GM23338 (cell line): ENCODE data around the gene MCCC1. TPM values are rescaled to one million over a fixed set of nuclear protein-coding genes. Genes with fewer than 3 reads are reported as not detected.

Experiments
- ATAC-seq: fragments of 200-7000 bp; cut with Tn5 transposase; 3 replicates; pipeline ENCODE4 v1.9.1; 2020
- DNase-seq: peaks from one replicate; pipeline ENCODE4 v3.0.0-alpha.2; 2015; ENCODE audit warnings: low spot score
- H2AFZ ChIP-seq: fragments of 200-600 bp; sonication (generic); 2 replicates; pipeline ENCODE4 v1.8.0; 2016; ENCODE audit warnings: antibody characterized with exemption, mild to moderate bottlenecking, moderate library complexity
- H3F3A ChIP-seq: fragments of 200-600 bp; sonication (generic); replicated peaks from 2 replicates; pipeline ENCODE4 v1.8.0; 2017; ENCODE audit warnings: antibody characterized with exemption, mixed run types, low read depth
- H3K27ac ChIP-seq: fragments of 200-600 bp; sonication (generic); 2 replicates; pipeline ENCODE4 v1.6.1; 2016; ENCODE audit warnings: low read depth
- H3K27me3 ChIP-seq: fragments of 200-600 bp; sonication (generic); 2 replicates; pipeline ENCODE4 v1.8.0; 2016; ENCODE audit warnings: mild to moderate bottlenecking, mixed run types, moderate library complexity; ENCODE audit not compliant: insufficient read depth
- H3K36me3 ChIP-seq: fragments of 200-600 bp; sonication (generic); 2 replicates; pipeline ENCODE4 v1.8.0; 2016; ENCODE audit warnings: mild to moderate bottlenecking; ENCODE audit not compliant: insufficient read depth
- H3K4me1 ChIP-seq: fragments of 200-600 bp; sonication (generic); 2 replicates; pipeline ENCODE4 v1.8.0; 2016; ENCODE audit warnings: mild to moderate bottlenecking, moderate library complexity; ENCODE audit not compliant: insufficient read depth
- H3K4me2 ChIP-seq: fragments of 200-600 bp; sonication (generic); 2 replicates; pipeline ENCODE4 v1.7.1; 2017; ENCODE audit warnings: mixed run types
- H3K4me3 ChIP-seq: fragments of 200-600 bp; sonication (generic); 2 replicates; pipeline ENCODE4 v1.6.1; 2016; ENCODE audit warnings: mixed run types
- H3K79me2 ChIP-seq: fragments of 200-600 bp; sonication (generic); replicated peaks from 2 replicates; pipeline ENCODE4 v1.8.0; 2017; ENCODE audit warnings: mild to moderate bottlenecking; ENCODE audit not compliant: insufficient read depth
- H3K9me2 ChIP-seq: fragments of 200-600 bp; sonication (generic); 2 replicates; pipeline ENCODE4 v1.8.0; 2017; ENCODE audit not compliant: insufficient read depth
- H4K20me1 ChIP-seq: fragments of 200-600 bp; sonication (generic); replicated peaks from 2 replicates; pipeline ENCODE4 v1.8.0; 2017; ENCODE audit warnings: mild to moderate bottlenecking; ENCODE audit not compliant: insufficient read depth
- H3K27ac Mint-ChIP-seq: 2 replicates; pipeline ENCODE4 v1.8.0; 2020; ENCODE audit warnings: inconsistent platforms, mild to moderate bottlenecking, moderate library complexity, mixed read lengths
- H3K27me3 Mint-ChIP-seq: 3 replicates; pipeline ENCODE4 v1.8.0; 2022; ENCODE audit warnings: low read depth, mild to moderate bottlenecking, moderate library complexity, mixed read lengths, inconsistent platforms; ENCODE audit not compliant: insufficient read depth, poor library complexity
- H3K36me3 Mint-ChIP-seq: 3 replicates; pipeline ENCODE4 v1.8.0; 2021; ENCODE audit warnings: low read depth, mild to moderate bottlenecking, inconsistent platforms, moderate library complexity, mixed read lengths
- H3K4me1 Mint-ChIP-seq: 3 replicates; pipeline ENCODE4 v1.8.0; 2020; ENCODE audit warnings: mild to moderate bottlenecking, inconsistent platforms, mixed read lengths
- H3K4me3 Mint-ChIP-seq: 3 replicates; pipeline ENCODE4 v1.8.0; 2021; ENCODE audit warnings: moderate library complexity, mild to moderate bottlenecking, inconsistent platforms, mixed read lengths
- H3K9me3 Mint-ChIP-seq: 3 replicates; pipeline ENCODE4 v1.8.0; 2020; ENCODE audit warnings: moderate library complexity, mild to moderate bottlenecking, inconsistent platforms, mixed read lengths
- CREB1 ChIP-seq: fragments of 250-450 bp; sonication (Bioruptor Pico); IDR thresholded peaks from 2 replicates; pipeline ENCODE4 v1.5.0; 2020; ENCODE audit warnings: low read depth, mild to moderate bottlenecking, moderate library complexity
- CTCF ChIP-seq, 2 experiments: fragments of 200-600 bp in 1 of 2; sonication (generic) in 1 of 2; conservative IDR thresholded peaks; 2 replicates each; pipeline versions ENCODE4 v1.5.1 to v1.6.1; 2016 to 2017; ENCODE audit warnings: antibody characterized with exemption in 2 of 2, low read depth in 2 of 2, mild to moderate bottlenecking in 2 of 2, moderate library complexity in 1 of 2
- EZH2 ChIP-seq: fragments of 200-600 bp; sonication (generic); IDR thresholded peaks from one replicate; pipeline ENCODE4 v1.8.0; 2017; ENCODE audit warnings: antibody characterized with exemption, mild to moderate bottlenecking, low read depth; ENCODE audit not compliant: unreplicated experiment
- EZH2phosphoT487 ChIP-seq: fragments of 200-600 bp; sonication (generic); IDR thresholded peaks from one replicate; pipeline ENCODE4 v1.8.1; 2018; ENCODE audit warnings: antibody characterized with exemption; ENCODE audit not compliant: unreplicated experiment
- JUNB ChIP-seq: IDR thresholded peaks from one replicate; pipeline ENCODE4 v1.6.1; 2016; ENCODE audit warnings: antibody characterized with exemption; ENCODE audit not compliant: unreplicated experiment
- NANOG ChIP-seq: IDR thresholded peaks from 2 replicates; pipeline ENCODE4 v1.6.1; 2016; ENCODE audit warnings: antibody characterized with exemption, borderline replicate concordance
- POLR2AphosphoS5 ChIP-seq: IDR thresholded peaks from 2 replicates; pipeline ENCODE4 v1.6.1; 2016; ENCODE audit warnings: antibody characterized with exemption, low read depth
- STAT1 ChIP-seq: IDR thresholded peaks from one replicate; pipeline ENCODE4 v1.6.1; 2016; ENCODE audit warnings: antibody characterized with exemption; ENCODE audit not compliant: unreplicated experiment
- ZNF114 ChIP-seq: fragments of 250-450 bp; sonication (Bioruptor Pico); IDR thresholded peaks from 2 replicates; pipeline ENCODE4 v1.5.0; 2020; ENCODE audit warnings: mild to moderate bottlenecking, moderate library complexity
- ZNF331 ChIP-seq: fragments of 250-450 bp; sonication (Bioruptor Pico); IDR thresholded peaks from 2 replicates; pipeline ENCODE4 v1.5.0; 2020; ENCODE audit warnings: low read depth, mild to moderate bottlenecking, moderate library complexity
- polyA plus RNA-seq: library from polyadenylated mRNA; unstranded; fragments of >200 nt; fragmentation: Nextera tagmentation; extraction: Ambion mirVana; gene quantifications from 2 replicates; pipeline ENCODE4 v1.2.1, GENCODE V29; 2016
- total RNA-seq: library from RNA; depleted of rRNA; stranded (reverse); fragments of >200 nt; shearing (Covaris generic); gene quantifications from 2 replicates; pipeline ENCODE4 v1.2.3, GENCODE V29; 2014
- TF ChIP-seq, protein P1 (sequence below): IDR thresholded peaks from one replicate; pipeline ENCODE4 v1.6.1; 2018; ENCODE audit warnings: antibody characterized with exemption; ENCODE audit not compliant: unreplicated experiment
- TF ChIP-seq, protein P2 (sequence below): fragments of 250-450 bp; sonication (Bioruptor Pico); IDR thresholded peaks from 2 replicates; pipeline ENCODE4 v1.5.0; 2020; ENCODE audit warnings: mild to moderate bottlenecking, moderate library complexity
- TF ChIP-seq, protein P3 (sequence below): IDR thresholded peaks from 2 replicates; pipeline ENCODE4 v1.6.1; 2016; ENCODE audit warnings: antibody characterized with exemption

Gene MCCC1
- total and polyA plus RNA-seq, 2 experiments from 2014 or later: 20.2 to 24.2 TPM

DNA sequence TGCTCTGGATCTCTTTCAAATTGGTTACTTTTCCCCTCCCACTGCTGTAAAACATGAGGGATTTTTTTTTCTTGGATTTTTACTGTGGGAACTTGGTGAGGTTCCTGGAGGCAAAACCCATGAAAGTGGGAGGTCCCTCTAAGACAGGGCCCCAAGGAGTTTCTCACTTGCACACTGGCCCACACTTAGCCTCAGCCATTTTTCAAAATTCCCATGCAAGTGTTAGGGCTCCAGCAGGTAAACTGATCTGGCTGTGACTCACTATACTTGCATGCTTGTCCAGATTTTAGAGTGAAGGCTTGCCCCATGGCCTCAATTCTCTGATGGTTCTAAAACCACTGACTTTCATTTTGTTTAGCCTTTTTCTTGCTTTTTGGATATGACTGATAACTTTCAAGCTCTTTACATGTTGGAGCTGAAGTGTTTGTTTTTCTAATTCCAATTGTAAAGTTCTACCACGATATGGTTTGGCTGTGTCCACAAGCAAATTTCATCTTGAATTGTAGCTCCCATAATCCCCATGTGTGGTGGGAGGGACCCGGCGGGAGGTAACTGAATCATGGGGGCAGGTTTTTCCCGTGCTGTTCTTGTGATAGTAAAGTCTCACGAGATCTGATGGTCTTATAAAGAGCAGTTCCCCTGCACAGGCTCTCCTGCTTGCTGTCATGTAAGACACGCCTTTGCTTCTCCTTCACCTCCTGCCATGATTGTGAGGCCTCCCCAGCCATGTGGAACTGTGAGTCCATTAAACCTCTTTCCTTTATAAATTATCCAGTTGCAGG lies 37.7 kb downstream of the MCCC1 start:
- Histone ChIP-seq H3K4me2 (no peak overlapping the region), H3K4me3 (no peak overlapping the region), H3K27me3 (no peaks in the 10 kb centered on the region), H3K27ac (no peak overlapping the region), H3K79me2 (no peaks in the 10 kb centered on the region), H2AFZ (no peak overlapping the region), H3F3A (no peaks in the 10 kb centered on the region), H4K20me1 (no peaks in the 10 kb centered on the region), H3K9me2 (no peaks in the 10 kb centered on the region), H3K4me1 (no peaks in the 10 kb centered on the region), H3K36me3 (peaks cover 7% of the 10 kb centered on the region; the same call in 1 of the 2 replicates)
- H3K27me3 Mint-ChIP-seq: no peaks in the 10 kb centered on the region
- H3K27ac Mint-ChIP-seq: no peak overlapping the region
- TF ChIP-seq, protein P1, sequence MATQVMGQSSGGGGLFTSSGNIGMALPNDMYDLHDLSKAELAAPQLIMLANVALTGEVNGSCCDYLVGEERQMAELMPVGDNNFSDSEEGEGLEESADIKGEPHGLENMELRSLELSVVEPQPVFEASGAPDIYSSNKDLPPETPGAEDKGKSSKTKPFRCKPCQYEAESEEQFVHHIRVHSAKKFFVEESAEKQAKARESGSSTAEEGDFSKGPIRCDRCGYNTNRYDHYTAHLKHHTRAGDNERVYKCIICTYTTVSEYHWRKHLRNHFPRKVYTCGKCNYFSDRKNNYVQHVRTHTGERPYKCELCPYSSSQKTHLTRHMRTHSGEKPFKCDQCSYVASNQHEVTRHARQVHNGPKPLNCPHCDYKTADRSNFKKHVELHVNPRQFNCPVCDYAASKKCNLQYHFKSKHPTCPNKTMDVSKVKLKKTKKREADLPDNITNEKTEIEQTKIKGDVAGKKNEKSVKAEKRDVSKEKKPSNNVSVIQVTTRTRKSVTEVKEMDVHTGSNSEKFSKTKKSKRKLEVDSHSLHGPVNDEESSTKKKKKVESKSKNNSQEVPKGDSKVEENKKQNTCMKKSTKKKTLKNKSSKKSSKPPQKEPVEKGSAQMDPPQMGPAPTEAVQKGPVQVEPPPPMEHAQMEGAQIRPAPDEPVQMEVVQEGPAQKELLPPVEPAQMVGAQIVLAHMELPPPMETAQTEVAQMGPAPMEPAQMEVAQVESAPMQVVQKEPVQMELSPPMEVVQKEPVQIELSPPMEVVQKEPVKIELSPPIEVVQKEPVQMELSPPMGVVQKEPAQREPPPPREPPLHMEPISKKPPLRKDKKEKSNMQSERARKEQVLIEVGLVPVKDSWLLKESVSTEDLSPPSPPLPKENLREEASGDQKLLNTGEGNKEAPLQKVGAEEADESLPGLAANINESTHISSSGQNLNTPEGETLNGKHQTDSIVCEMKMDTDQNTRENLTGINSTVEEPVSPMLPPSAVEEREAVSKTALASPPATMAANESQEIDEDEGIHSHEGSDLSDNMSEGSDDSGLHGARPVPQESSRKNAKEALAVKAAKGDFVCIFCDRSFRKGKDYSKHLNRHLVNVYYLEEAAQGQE: no peak
- no peak for TF ChIP-seq JUNB
- TF ChIP-seq, protein P2, sequence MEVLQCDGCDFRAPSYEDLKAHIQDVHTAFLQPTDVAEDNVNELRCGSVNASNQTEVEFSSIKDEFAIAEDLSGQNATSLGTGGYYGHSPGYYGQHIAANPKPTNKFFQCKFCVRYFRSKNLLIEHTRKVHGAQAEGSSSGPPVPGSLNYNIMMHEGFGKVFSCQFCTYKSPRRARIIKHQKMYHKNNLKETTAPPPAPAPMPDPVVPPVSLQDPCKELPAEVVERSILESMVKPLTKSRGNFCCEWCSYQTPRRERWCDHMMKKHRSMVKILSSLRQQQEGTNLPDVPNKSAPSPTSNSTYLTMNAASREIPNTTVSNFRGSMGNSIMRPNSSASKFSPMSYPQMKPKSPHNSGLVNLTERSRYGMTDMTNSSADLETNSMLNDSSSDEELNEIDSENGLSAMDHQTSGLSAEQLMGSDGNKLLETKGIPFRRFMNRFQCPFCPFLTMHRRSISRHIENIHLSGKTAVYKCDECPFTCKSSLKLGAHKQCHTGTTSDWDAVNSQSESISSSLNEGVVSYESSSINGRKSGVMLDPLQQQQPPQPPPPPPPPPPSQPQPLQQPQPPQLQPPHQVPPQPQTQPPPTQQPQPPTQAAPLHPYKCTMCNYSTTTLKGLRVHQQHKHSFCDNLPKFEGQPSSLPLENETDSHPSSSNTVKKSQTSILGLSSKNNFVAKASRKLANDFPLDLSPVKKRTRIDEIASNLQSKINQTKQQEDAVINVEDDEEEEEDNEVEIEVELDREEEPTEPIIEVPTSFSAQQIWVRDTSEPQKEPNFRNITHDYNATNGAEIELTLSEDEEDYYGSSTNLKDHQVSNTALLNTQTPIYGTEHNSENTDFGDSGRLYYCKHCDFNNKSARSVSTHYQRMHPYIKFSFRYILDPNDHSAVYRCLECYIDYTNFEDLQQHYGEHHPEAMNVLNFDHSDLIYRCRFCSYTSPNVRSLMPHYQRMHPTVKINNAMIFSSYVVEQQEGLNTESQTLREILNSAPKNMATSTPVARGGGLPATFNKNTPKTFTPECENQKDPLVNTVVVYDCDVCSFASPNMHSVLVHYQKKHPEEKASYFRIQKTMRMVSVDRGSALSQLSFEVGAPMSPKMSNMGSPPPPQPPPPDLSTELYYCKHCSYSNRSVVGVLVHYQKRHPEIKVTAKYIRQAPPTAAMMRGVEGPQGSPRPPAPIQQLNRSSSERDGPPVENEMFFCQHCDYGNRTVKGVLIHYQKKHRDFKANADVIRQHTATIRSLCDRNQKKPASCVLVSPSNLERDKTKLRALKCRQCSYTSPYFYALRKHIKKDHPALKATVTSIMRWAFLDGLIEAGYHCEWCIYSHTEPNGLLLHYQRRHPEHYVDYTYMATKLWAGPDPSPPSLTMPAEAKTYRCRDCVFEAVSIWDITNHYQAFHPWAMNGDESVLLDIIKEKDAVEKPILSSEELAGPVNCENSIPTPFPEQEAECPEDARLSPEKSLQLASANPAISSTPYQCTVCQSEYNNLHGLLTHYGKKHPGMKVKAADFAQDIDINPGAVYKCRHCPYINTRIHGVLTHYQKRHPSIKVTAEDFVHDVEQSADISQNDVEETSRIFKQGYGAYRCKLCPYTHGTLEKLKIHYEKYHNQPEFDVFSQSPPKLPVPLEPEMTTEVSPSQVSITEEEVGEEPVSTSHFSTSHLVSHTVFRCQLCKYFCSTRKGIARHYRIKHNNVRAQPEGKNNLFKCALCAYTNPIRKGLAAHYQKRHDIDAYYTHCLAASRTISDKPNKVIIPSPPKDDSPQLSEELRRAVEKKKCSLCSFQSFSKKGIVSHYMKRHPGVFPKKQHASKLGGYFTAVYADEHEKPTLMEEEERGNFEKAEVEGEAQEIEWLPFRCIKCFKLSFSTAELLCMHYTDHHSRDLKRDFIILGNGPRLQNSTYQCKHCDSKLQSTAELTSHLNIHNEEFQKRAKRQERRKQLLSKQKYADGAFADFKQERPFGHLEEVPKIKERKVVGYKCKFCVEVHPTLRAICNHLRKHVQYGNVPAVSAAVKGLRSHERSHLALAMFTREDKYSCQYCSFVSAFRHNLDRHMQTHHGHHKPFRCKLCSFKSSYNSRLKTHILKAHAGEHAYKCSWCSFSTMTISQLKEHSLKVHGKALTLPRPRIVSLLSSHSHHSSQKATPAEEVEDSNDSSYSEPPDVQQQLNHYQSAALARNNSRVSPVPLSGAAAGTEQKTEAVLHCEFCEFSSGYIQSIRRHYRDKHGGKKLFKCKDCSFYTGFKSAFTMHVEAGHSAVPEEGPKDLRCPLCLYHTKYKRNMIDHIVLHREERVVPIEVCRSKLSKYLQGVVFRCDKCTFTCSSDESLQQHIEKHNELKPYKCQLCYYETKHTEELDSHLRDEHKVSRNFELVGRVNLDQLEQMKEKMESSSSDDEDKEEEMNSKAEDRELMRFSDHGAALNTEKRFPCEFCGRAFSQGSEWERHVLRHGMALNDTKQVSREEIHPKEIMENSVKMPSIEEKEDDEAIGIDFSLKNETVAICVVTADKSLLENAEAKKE: no peak
- no peak for TF ChIP-seq POLR2AphosphoS5
- TF ChIP-seq CREB1 (CRISPR knock-in tag): no peak
- TF ChIP-seq CTCF (conservative IDR thresholded peaks at IDR 0.05; ENCODE audit: low read depth in 2 of 2): no peak
- no peak for TF ChIP-seq ZNF331 (CRISPR knock-in tag)
- TF ChIP-seq EZH2: no peak
- TF ChIP-seq, protein P3, sequence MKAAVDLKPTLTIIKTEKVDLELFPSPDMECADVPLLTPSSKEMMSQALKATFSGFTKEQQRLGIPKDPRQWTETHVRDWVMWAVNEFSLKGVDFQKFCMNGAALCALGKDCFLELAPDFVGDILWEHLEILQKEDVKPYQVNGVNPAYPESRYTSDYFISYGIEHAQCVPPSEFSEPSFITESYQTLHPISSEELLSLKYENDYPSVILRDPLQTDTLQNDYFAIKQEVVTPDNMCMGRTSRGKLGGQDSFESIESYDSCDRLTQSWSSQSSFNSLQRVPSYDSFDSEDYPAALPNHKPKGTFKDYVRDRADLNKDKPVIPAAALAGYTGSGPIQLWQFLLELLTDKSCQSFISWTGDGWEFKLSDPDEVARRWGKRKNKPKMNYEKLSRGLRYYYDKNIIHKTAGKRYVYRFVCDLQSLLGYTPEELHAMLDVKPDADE: no peak
- no peak for TF ChIP-seq ZNF114 (CRISPR knock-in tag)
- TF ChIP-seq STAT1: no peak
- TF ChIP-seq EZH2phosphoT487: no peak
- no peak for TF ChIP-seq NANOG
- H3K36me3 Mint-ChIP-seq: peaks cover 19% of the 10 kb centered on the region; the same call in 2 of the 3 replicates
- H3K4me3 Mint-ChIP-seq: no peak overlapping the region
- H3K9me3 Mint-ChIP-seq: no peaks in the 10 kb centered on the region
- ATAC-seq (no peak), DNase-seq (no peak)
- no peaks in the 10 kb centered on the region for H3K4me1 Mint-ChIP-seq
